HG03280 (cell line): ENCODE results near the gene TUBGCP5.

Experiments used
- ATAC-seq: cut with Tn5 transposase; IDR thresholded peaks from one replicate; pipeline ENCODE4 v1.9.1; 2021; ENCODE audit warnings: mild to moderate bottlenecking, moderate library complexity; ENCODE audit not compliant: unreplicated experiment

Gene TUBGCP5

DNA sequence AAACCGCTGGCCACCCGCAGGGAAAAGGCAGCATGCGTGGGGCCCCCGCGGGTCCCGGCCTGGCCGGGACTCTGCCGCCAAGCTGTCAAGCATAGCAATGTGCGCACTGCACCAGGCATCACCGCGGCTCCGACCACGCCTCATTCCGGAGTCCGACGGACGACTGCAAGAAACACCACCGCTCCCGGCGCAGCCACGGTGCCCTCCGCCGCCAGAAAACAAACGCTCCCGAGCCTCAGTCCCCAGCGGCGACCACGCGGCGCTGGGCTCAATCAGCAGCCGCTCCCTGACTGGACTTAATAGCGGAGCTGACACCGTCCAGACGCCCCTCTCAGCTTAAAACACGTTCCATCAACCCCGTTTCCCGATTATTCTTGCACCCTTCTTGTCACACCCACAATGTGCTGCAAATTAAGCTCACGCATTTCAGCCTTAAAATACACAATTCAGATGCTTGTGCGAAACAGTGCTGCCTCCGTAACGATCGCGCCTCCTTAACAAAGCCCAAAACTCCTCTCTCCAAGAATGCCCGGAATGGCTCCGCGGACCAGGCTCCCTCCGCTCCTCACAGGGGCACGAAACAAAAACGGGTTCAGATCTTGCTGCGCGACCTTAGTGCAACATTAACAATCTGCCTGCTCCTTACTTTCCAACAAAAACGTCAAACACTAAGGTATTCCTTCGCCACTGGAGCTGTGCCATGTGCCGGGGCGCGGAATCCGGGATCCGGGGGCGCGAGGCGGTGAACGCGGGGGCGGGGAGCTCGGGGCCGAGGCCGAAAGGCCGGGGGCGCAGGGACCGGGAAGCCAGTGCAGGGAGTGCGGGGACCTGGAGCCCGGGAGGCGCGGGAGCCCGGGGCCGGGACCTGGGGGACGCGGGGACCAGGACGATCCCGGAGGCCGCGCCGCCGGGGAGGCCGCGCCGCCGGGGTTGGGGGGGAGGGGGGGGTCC is 59.9 kb downstream of the TUBGCP5 start:
- peak; percentile 57 for ATAC-seq

DNA sequence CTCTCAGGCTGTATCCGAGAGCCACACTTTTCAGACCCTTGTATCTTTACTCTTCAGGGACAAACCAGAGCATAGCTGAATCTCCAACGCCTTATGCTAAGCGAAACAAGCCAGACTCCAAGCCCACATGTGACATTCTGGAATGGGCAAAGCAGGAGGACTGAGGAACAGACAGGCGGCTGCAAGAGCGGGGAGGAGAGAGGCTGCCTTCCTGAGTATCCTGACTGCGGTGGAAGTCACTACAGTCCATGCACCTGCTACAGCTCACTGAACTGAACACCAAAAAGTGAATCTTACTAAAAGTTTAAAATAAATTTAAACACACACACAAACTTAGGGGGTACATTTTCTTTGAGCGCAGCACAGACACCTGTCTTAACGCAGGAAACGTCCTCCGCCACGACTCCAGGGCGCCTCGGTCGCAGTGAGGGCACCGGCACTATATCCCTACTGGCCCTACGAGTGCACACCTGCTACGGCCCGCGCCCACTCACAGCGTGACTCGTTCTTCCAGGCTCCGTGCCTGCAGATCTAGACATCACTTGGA is 60.6 kb downstream of the TUBGCP5 start:
- ATAC-seq: peak; percentile 24

DNA sequence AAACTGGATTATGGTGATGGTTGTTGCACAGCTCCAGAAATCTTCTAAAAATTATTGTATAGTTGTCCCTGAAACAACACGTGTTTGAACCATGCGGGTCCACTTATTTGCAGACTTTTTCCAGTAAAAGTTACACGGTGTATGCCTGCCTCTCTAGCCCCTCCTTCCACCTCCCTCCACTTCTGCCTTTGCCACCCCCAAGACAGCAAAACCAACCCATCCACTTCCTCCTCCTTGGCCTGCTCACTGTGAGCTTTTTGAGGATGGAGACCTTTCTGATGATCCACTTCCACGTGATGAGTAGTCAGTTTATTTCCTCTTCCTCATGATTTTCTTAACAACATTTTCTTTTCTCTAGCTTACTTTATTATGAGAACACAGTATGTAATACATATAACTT is 64.6 kb downstream of the TUBGCP5 start:
- no peak for ATAC-seq

DNA sequence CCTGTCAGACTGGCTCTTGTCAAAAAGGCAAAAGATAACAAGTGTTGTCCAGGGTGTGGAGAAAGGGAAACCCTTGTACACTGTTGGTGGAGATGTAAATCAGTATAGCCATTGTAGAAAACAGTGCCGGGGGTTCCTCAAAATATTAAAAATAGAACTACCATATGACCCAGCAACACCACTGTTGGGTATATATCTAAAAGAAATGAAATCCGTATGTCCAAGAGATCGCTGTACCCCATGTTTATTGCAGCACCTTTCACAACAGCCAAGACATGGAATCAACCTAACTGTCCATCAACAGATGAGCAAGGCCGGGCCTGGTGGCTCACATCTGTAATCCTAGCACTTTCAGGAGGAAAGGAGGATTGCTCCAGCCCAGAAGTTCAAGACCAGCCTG is 65.4 kb downstream of the TUBGCP5 start:
- no peak for ATAC-seq

DNA sequence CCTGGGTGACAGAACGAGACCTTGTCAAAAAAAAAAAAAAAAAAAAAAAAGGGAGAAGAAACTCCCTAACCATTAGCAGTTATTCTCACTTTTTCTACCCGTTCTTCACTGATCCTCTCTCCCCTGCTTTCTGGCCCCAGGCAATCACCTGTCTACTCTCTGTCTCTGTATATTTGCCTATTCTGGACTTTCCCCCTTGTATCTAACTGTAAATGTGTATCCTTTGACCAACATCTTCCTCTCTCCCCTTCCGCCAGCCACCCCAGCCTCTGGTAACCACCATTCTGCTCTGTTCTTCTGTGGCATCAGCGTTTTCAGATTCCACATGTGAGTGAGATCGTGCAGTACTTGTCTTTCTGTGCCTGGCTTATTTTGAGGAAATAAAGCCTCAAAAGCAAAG is 66.1 kb downstream of the TUBGCP5 start:
- no peak for ATAC-seq

DNA sequence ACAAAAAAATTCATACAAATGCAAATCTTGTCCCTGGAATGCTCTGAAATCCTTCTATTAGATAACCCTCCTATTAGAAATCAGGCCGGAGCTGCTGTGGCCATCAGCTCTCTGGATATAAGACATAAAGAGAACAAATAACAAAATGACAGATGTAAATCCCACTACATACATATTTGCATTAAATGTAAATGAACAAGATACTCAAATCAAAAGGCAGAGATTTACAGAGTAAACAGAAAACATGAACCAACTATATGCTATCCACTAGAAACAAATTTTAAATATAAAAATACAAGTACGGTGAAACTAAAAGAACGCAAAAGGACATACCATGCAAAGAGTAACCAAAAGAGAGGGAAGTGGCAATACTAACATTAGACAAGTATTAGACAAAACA is 69.9 kb downstream of the TUBGCP5 start:
- no peak for ATAC-seq

DNA sequence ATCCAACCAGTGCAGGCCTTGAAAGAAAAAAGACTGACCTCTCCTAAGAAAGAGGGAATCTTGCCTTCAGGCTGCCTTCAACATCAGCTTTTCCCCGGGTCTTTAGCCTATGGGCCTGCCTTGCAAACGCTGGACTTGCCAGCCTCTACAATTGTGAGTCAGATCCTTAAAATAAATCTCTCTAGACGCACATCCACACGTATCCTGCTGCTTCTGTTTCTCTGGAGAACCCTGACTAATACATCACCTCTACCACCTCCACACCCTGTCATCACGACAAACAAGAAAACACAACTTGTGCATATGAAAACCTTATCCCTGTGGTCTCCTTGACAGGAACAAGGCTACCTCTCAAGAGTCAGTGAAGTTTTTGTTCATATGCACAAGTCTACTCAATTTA is 71.0 kb downstream of the TUBGCP5 start:
- ATAC-seq: no peak

DNA sequence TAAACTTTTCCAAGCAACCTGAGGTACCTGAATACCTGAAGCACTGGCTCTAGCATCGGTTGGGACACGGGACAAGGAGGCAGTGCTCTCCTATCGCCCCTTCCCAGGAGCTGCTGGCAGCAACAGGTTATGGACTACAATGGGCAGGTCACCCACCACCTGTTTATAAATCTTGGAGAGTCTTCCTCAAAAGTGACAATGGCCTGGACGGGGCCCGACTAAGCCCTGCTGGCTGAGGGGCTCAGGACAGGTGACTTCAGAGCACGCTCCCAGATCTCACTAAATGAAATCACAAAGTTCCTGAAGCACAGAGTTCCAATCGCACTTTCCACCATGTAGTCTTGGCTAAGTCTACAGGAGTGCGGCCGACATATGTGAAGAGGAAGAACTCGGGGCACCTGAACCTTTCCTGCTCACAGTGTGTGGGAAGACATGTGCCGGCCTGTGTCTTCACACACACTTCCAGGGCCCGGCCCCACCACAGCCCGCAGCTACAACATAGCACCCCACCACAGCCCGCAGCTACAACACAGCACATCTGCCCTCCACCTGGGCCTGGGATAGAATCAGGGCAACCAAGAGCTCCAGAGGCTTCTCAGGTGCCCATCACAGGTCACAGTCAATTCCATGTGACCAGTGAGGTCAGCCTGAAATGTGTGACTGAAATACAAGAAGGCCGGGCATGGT is 72.1 kb downstream of the TUBGCP5 start:
- no peak for ATAC-seq

DNA sequence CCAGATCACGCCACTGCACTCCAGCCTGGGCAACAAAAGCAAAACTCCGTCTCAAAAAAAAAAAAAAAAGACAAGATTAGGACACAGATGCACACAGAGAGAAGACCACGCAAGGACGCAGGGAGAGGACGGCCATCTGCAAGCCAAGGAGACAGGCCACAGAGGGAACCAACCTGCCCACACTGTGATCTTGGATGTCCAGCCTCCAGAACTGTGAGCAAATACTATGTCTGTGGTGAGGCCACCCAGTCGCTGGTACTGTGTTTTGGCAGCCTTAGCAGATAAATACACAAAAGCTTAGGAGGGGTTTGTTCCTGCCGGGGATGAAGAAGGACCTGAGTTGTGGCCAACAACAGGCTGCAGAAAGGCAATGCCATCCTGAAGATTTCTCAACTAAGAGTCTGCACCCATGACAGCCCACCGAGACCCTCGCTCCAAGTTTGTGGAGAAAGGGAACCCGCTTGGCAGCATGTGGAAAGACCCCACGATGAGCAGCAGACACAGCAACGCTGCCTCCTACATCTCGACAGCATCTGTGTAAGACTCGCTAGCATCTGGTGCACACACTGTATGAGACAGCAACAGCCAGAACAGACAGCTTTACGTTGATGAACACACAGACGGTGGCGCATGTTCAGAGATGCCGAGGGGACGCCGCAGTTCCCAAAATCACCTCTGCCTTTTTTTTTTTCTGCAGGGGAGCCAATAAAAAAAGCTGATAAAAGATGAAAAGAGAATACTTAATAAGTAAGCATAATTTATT is 72.9 kb downstream of the TUBGCP5 start:
- ATAC-seq: no peak

DNA sequence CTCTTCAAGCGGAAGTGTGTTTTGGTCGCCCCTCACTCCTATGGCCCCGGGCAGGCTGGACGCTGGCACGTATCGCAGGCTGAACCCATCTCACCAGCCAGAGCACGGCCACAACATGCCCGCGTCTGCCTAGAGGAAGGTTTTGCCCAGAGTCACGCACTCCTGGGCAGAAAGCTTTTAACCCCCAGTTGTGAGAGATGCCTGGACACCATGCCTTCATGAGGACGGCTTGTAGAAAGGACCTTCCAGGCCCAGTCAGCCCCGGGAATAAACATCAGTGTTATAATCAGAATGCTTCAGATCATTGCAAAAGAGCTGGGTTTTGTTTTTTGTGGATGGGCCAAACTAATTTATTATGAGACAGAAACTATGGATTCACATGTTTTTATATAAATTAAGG is 75.7 kb downstream of the TUBGCP5 start:
- ATAC-seq: no peak

DNA sequence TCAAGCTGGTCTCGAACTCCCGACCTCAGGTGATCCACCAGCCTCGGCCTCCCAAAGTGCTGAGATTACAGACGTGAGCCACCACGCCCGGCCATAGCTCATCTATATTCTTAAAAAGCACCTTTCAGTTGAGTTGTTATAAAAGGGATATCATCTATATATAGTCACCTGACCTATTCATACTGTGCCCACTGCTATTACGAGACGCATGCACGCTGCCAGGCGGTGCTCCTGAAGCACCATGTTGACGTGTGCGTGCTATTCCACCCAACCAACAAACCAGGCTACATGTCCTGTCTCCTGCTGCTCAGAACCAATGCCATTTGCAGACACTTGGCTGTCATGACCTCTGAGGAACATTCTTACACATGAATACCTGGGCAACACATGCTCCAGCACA is 76.8 kb downstream of the TUBGCP5 start:
- ATAC-seq: no peak

DNA sequence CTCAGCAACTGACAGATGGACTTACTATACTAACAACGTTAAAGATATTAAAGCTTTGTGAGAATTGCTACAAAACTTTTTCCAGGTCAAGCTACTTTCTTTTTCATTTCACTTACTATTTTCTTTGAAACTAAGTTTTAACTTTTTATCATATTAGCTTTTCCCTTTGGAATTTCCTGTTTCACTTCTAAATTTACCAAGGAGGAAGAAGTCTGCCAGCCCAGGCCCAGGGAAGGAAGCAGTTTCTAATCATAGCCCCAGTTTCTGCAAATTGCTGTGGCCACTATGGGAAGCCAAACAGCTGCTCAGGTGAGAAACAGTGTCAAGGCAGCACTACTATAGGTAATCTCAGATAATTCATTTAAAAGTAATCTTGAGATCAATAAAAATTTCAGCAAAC is 77.6 kb downstream of the TUBGCP5 start:
- no peak for ATAC-seq

DNA sequence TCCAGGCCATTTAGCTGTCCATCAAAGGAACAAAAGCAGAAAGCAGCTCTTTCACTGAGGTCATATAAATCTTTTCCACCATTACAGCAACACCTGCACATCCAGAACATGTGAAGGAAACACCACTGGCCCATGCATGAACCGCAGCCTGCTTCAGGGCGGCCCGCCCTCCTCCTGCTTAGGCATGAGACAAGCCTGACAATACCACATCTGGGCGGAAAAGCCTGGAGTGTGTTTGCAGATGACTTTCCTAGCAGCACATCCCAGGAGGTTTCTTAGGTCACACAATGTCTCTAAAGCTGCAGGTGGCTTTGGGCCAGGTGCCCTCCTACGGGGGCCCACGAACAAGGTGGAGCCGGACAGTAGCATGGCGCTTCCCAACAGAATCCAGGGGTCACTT is 78.8 kb downstream of the TUBGCP5 start:
- no peak for ATAC-seq

DNA sequence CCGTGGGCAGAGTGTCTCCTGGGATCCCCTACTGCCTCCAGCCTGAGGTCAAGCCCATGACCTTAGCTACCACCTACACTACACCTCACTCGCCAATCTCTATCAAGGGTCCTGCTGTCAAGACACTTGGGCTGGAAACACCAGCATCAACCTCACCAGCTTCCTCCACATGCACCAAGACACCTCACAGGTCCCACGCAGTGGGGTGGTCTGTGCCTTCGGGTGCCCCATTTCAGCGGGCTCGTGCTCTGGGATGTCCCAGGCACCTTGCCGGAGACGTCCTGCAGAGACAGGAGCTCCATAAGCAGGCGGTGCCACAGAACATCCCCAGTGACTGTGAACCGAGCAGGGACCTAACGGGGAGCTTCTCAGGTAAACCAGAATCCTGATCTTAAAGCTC is 79.2 kb downstream of the TUBGCP5 start:
- no peak for ATAC-seq

DNA sequence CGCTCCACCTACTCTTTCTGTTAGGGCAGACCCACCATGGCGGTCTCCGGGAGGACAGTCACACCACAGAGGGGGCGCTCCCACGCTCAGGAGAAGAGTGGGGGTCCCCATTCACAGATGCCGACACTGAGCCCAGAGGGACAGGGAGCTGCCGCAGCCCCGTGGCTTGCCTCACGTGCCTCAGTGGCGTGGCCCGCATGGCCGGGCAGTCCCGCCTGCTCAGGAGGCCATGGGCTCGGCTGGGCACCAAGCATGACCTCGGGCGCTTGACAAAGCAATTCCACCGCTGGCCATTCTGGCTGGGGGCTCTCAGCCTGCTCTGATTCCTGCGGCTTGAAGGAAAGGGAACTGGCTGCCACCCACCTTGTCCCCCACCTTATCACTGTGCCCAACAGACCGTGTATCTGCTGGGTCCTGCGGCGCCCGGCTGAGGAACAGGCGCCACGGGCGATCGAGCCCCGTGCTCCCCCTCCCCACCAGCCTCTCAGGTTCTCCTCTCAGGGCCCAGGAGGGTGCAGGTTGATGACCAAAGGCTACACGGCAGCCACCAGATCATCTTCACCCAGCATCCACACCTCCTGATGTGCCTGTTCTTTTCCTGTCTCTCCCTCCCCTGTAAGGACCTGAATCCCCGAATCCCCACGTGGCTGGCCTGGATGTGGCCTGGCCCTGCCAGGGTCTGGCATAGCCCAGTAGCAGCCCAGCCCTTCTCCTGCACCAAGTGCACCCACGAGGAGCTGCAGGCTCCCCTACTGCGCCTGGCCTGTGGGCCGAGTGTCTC is 79.9 kb downstream of the TUBGCP5 start:
- no peak for ATAC-seq

DNA sequence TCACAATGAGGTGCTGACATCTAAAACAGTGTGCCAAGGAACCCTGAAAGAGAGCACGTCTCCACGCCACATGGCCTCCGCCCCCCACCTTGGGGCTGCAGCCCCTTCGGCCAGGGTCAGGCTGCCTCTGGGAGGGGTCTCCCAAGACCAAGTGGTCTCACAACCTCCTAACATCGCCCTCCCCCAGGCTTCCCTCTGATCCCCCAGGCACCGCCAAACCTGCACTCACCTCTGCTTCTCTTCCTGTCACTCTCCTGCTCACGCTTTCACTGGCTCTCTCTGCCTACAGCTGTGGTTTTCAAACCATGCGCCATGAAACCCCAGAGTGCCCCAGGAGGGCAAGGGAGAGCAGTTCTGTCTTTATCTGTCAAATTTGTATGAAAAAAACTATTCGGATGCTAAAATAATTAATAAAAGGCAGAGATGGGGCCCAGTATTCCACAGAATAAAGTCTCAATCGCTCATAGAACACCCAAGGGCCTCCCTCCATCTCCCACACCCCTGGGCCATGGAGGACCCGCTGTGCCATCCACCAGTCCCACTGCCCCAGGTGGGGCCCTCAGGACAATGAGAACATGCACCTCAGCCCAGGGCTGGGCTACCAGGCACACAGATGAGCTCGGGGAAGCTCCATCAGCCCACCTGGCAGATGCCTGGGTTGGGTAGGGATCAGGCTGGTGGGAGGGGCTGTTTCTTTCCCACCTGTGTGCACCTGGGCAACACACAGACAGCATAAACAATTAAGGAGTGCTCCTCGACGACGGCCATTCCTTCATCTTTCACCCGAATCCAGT is 80.7 kb downstream of the TUBGCP5 start:
- ATAC-seq: no peak

DNA sequence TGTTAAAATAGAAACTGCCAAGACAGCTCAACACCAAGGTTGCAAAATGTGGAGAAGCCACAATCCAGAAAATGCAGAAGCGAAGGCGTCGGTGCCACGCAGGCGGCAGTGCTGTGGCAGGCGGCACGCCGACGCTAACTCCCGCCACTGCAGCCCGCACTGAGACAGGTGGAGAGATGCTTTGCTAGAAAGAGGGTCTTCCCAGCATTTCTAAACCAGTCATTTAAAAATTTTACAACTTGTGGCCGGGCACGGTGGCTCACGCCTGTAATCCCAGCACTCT is 82.5 kb downstream of the TUBGCP5 start:
- ATAC-seq: no peak

DNA sequence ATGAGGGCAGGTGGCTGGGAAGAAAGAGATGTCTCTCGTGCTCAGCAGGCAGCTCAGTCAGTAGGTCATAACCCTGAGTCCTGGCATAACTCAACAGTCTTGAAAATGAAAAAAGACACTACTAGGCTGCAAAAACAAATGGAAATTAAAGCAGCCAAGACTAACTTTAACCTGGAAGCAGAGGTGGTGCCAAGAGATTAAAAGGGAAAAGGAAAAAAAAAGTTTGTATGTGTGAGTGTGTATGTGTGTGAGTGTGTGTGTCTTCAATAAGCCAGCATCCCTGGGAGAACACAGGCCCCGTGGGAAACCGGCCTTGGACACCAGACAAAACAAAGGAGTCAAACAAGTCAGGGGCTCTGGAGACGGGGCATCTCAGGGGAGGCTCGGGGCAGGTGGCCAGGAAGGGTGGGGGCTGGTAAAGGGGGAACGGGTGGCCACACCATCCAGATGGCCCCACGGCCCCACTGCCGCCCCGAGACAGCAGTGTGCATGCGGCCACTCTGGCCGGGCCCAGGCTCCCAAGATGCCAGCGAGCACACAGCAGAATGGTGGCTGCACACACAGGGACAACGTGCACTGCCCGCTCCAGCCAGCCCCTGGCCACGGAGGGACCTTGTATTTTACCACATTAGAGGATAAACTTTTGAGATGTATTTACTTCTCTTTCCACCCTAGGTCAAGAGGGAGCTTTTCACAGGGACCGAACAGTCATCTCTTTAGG is 83.0 kb downstream of the TUBGCP5 start:
- ATAC-seq: no peak

DNA sequence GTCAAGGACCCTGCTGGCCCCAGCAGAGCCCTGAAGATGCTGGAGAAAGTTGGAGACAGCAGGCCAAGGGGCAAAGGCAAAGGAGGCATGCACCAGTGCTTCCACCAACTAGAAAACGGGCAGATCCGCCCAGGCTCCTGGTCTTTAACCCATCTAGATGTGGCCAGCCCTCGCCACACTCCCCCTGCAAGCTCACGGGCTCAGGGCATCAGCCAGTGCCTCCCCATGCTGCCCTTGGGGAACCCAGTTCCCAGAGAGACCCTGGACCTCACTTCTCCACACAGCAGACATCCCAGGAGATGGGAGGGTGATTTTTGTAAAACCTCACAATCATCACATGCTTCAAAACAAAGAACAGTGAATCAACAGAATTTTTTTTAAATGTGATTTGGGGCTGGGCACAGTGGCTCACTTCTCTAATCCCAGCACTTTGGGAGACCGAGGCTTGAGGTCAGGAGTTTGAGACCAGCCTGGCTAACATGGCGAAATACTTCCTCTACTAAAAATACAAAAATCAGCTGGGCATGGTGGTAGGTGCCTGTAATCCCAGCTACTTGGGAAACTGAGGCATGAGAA is 83.7 kb downstream of the TUBGCP5 start:
- ATAC-seq: no peak
